ENCODE measurements around the gene PGAM2.

The PGAM2 gene

GRCh38 chr7:44065431-44066110 is at the start of gene PGAM2:
TSS of gene PGAM2 (minus strand) at chr7:44065567. CDS start at chr7:44065529, 38 bp downstream.
- DNase-seq (ENCODE audit: extremely low read depth, low read depth), result no peak
- TF ChIP-seq, protein P1, sequence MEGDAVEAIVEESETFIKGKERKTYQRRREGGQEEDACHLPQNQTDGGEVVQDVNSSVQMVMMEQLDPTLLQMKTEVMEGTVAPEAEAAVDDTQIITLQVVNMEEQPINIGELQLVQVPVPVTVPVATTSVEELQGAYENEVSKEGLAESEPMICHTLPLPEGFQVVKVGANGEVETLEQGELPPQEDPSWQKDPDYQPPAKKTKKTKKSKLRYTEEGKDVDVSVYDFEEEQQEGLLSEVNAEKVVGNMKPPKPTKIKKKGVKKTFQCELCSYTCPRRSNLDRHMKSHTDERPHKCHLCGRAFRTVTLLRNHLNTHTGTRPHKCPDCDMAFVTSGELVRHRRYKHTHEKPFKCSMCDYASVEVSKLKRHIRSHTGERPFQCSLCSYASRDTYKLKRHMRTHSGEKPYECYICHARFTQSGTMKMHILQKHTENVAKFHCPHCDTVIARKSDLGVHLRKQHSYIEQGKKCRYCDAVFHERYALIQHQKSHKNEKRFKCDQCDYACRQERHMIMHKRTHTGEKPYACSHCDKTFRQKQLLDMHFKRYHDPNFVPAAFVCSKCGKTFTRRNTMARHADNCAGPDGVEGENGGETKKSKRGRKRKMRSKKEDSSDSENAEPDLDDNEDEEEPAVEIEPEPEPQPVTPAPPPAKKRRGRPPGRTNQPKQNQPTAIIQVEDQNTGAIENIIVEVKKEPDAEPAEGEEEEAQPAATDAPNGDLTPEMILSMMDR (IDR thresholded peaks at IDR 0.05; ENCODE audit: low read depth, low read length), result no peak

- DNase-seq (ENCODE audit: extremely low read depth, low read depth), result no peak
- TF ChIP-seq, protein P1 (IDR thresholded peaks at IDR 0.05; ENCODE audit: low read depth, low read length), result no peak
Measured at GRCh38 chr7:44114586-44115310, 49.4 kb upstream of the PGAM2 start.

DNA sequence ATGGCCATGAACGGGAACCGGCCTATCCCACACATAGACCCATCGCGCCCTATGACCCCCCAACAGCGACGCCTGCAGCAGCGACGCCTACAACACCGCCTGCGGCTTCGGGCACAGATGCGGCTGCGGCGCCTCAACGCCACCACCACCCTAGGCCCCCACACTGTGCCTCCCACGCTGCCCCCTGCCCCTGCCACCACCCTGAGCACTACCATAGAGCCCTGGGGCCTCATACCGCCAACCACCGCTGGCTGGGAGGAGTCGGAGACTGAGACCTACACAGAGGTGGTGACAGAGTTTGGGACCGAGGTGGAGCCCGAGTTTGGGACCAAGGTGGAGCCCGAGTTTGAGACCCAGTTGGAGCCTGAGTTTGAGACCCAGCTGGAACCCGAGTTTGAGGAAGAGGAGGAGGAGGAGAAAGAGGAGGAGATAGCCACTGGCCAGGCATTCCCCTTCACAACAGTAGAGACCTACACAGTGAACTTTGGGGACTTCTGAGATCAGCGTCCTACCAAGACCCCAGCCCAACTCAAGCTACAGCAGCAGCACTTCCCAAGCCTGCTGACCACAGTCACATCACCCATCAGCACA is 48.5 kb upstream of the PGAM2 start:
- TF ChIP-seq, protein P1 (IDR thresholded peaks at IDR 0.05; ENCODE audit: low read depth, low read length), result no peak
- DNase-seq (ENCODE audit: extremely low read depth, low read depth), result no peak

DNA sequence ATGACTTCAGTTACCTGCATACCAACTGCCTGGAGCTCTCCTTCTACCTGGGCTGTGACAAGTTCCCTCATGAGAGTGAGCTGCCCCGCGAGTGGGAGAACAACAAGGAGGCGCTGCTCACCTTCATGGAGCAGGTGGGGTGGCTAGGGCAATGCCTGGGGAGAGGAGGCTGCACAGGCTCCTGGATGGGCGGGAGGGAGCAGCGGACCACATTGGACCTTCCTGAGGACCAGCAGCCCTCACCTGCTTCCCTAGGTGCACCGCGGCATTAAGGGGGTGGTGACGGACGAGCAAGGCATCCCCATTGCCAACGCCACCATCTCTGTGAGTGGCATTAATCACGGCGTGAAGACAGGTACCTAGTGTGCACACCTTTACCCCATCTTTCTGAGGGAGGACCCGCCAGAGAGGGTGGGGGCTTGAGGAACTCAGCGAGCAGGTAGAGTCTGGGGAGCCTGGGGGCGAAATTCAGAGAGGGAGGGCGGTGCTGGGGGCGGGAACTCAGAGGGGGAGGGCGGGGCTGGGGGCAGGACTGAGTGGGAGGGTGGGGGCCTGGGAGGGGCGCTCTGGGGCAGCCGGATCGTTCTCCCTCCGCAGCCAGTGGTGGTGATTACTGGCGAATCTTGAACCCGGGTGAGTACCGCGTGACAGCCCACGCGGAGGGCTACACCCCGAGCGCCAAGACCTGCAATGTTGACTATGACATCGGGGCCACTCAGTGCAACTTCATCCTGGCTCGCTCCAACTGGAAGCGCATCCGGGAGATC is 47.8 kb upstream of the PGAM2 start:
- no peak for DNase-seq (ENCODE audit: extremely low read depth, low read depth)
- TF ChIP-seq, protein P1 (IDR thresholded peaks at IDR 0.05; ENCODE audit: low read depth, low read length), result no peak

DNA sequence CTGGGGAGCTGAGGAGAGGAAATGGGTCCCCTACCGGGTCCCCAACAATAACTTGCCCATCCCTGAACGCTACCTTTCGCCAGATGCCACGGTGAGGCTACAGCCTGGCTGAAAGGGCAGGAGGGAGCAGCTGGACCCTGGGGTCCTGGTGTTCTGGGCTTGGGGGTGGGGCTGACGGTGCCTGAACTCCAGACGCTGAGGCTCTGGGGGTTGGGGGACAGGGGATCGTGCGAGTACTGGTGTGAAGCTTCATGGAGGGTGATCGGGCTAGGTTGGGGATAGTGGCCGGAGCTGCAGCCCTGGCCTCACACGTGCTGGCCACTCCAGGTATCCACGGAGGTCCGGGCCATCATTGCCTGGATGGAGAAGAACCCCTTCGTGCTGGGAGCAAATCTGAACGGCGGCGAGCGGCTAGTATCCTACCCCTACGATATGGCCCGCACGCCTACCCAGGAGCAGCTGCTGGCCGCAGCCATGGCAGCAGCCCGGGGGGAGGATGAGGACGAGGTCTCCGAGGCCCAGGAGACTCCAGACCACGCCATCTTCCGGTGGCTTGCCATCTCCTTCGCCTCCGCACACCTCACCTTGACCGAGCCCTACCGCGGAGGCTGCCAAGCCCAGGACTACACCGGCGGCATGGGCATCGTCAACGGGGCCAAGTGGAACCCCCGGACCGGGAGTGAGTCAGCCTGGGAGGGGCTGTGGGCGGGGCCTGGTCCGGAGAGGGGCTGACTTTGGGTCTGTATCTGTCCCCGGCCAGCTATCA is 47.0 kb upstream of the PGAM2 start:
- TF ChIP-seq, protein P1 (IDR thresholded peaks at IDR 0.05; ENCODE audit: low read depth, low read length), result no peak
- no peak for DNase-seq (ENCODE audit: extremely low read depth, low read depth)

GRCh38 chr7:44111761-44112160 is 46.4 kb upstream of the PGAM2 start:
- no peak for DNase-seq (ENCODE audit: extremely low read depth, low read depth)
- TF ChIP-seq, protein P1 (IDR thresholded peaks at IDR 0.05; ENCODE audit: low read depth, low read length), result no peak

Data from AG09319 (cell line).